ENCODE results near the gene TH. TPM values are rescaled to one million over a fixed set of nuclear protein-coding genes. Genes with fewer than 3 reads are reported as not detected.

Gene TH
- total RNA-seq, 1 experiment from 2014 or later = not detected

- H3K27me3 Mint-ChIP-seq (ENCODE audit: insufficient read depth, unreplicated experiment) = peaks cover 2% of the 10 kb centered on the region
- Histone ChIP-seq H3K36me3 (ENCODE audit: control insufficient read depth, insufficient read depth, low read length) (peaks cover 9% of the 10 kb centered on the region), H3K9me3 (no peaks in the 10 kb centered on the region), H3K4me3 (ENCODE audit: low read depth, low read length) (no peak overlapping the region), H3K4me1 (peaks cover 14% of the 10 kb centered on the region; the same call in 1 of the 2 replicates), H3K27me3 (replicated peaks; ENCODE audit: control insufficient read depth, insufficient read depth, low read length) (no peaks in the 10 kb centered on the region)
- no TSS peak for BruUV-seq (replicated peaks)
- intact Hi-C loops (cut with micrococcal nuclease; ENCODE audit: unreplicated experiment) = no loop called here
- peaks cover 26% of the 10 kb centered on the region for H3K4me1 Mint-ChIP-seq (ENCODE audit: low read depth, unreplicated experiment)
- CTCF ChIA-PET = interaction anchor here (1.4 kb wide), 1 partner anchor 18 kb away, joined by 4 read pairs; no protein-coding TSS in a partner anchor
- no peak overlapping the region for H3K4me3 Mint-ChIP-seq (ENCODE audit: unreplicated experiment)
- H3K36me3 Mint-ChIP-seq (ENCODE audit: insufficient read depth, unreplicated experiment) = peaks cover 98% of the 10 kb centered on the region
- peak; percentile 5 to 45 for DNase-seq
- H3K27ac Mint-ChIP-seq (ENCODE audit: unreplicated experiment) = peak overlapping the region; percentile 71
- H3K9me3 Mint-ChIP-seq (ENCODE audit: unreplicated experiment) = no peaks in the 10 kb centered on the region
- POLR2A ChIA-PET = interaction anchor here (0.5 kb wide), 1 partner anchor 489 kb away, joined by 4 read pairs; no protein-coding TSS in a partner anchor
- TF ChIP-seq, protein P1, sequence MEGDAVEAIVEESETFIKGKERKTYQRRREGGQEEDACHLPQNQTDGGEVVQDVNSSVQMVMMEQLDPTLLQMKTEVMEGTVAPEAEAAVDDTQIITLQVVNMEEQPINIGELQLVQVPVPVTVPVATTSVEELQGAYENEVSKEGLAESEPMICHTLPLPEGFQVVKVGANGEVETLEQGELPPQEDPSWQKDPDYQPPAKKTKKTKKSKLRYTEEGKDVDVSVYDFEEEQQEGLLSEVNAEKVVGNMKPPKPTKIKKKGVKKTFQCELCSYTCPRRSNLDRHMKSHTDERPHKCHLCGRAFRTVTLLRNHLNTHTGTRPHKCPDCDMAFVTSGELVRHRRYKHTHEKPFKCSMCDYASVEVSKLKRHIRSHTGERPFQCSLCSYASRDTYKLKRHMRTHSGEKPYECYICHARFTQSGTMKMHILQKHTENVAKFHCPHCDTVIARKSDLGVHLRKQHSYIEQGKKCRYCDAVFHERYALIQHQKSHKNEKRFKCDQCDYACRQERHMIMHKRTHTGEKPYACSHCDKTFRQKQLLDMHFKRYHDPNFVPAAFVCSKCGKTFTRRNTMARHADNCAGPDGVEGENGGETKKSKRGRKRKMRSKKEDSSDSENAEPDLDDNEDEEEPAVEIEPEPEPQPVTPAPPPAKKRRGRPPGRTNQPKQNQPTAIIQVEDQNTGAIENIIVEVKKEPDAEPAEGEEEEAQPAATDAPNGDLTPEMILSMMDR (IDR thresholded peaks at IDR 0.05; ENCODE audit: insufficient read depth in 1 of 2, low read depth in 1 of 2, low read length in 1 of 2, severe bottlenecking in 1 of 2, unreplicated experiment in 1 of 2) = no peak
These were observed 38.2 kb downstream of the TH start for GRCh38 chr11:2133241-2134021.

DNA sequence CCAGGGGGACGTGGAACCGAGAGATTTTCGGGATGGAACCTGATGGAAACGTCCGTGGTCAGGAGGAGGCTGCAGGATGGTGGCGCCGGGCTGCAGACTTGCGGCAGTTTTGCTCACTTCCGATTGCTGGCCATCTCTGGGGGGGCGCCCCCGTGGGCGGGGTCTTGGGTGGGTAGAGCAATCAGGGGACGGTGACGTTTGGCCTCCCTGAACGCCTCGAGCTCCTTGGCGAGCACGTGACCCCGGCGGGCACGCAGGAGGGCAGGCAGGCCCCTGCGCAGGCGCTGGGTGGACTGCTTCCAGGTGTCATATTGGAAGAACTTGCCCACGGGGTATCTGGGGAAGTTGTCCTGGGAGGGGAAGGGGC lies 38.8 kb downstream of the TH start:
- BruUV-seq (replicated peaks) = no TSS peak
- no peak overlapping the region for H3K4me3 Mint-ChIP-seq (ENCODE audit: unreplicated experiment)
- intact Hi-C loops (cut with micrococcal nuclease; ENCODE audit: unreplicated experiment) = no loop called here
- H3K9me3 Mint-ChIP-seq (ENCODE audit: unreplicated experiment) = no peaks in the 10 kb centered on the region
- no peaks in the 10 kb centered on the region for H3K27me3 Mint-ChIP-seq (ENCODE audit: insufficient read depth, unreplicated experiment)
- POLR2A ChIA-PET = no interaction called here
- CTCF ChIA-PET = interaction anchor here (1.4 kb wide), 1 partner anchor 18 kb away, joined by 4 read pairs; no protein-coding TSS in a partner anchor
- peaks cover 99% of the 10 kb centered on the region for H3K36me3 Mint-ChIP-seq (ENCODE audit: insufficient read depth, unreplicated experiment)
- peak in 1 of 2 experiments; percentile 43 for DNase-seq
- Histone ChIP-seq H3K4me1 (peaks cover 14% of the 10 kb centered on the region; the same call in 1 of the 2 replicates), H3K9me3 (no peaks in the 10 kb centered on the region), H3K4me3 (ENCODE audit: low read depth, low read length) (no peak overlapping the region), H3K27me3 (replicated peaks; ENCODE audit: control insufficient read depth, insufficient read depth, low read length) (no peaks in the 10 kb centered on the region), H3K36me3 (ENCODE audit: control insufficient read depth, insufficient read depth, low read length) (peaks cover 9% of the 10 kb centered on the region)
- peaks cover 26% of the 10 kb centered on the region for H3K4me1 Mint-ChIP-seq (ENCODE audit: low read depth, unreplicated experiment)
- H3K27ac Mint-ChIP-seq (ENCODE audit: unreplicated experiment) = peak overlapping the region; percentile 83
- TF ChIP-seq, protein P1 (IDR thresholded peaks at IDR 0.05; ENCODE audit: insufficient read depth in 1 of 2, low read depth in 1 of 2, low read length in 1 of 2, severe bottlenecking in 1 of 2, unreplicated experiment in 1 of 2) = no peak

GRCh38 chr11:2132246-2132645 lies 39.4 kb downstream of the TH start:
- Histone ChIP-seq H3K36me3 (ENCODE audit: control insufficient read depth, insufficient read depth, low read length) (peaks cover 9% of the 10 kb centered on the region), H3K9me3 (no peaks in the 10 kb centered on the region), H3K4me3 (ENCODE audit: low read depth, low read length) (no peak overlapping the region), H3K4me1 (peaks cover 14% of the 10 kb centered on the region; the same call in 1 of the 2 replicates), H3K27me3 (replicated peaks; ENCODE audit: control insufficient read depth, insufficient read depth, low read length) (no peaks in the 10 kb centered on the region)
- H3K9me3 Mint-ChIP-seq (ENCODE audit: unreplicated experiment) = no peaks in the 10 kb centered on the region
- CTCF ChIA-PET = no interaction called here
- intact Hi-C loops (cut with micrococcal nuclease; ENCODE audit: unreplicated experiment) = no loop called here
- H3K36me3 Mint-ChIP-seq (ENCODE audit: insufficient read depth, unreplicated experiment) = peaks cover 100% of the 10 kb centered on the region
- peaks cover 26% of the 10 kb centered on the region for H3K4me1 Mint-ChIP-seq (ENCODE audit: low read depth, unreplicated experiment)
- POLR2A ChIA-PET = no interaction called here
- peak overlapping the region; percentile 83 for H3K27ac Mint-ChIP-seq (ENCODE audit: unreplicated experiment)
- H3K27me3 Mint-ChIP-seq (ENCODE audit: insufficient read depth, unreplicated experiment) = no peaks in the 10 kb centered on the region
- peak overlapping the region; percentile 27 for H3K4me3 Mint-ChIP-seq (ENCODE audit: unreplicated experiment)
- TF ChIP-seq, protein P1 (IDR thresholded peaks at IDR 0.05; ENCODE audit: insufficient read depth in 1 of 2, low read depth in 1 of 2, low read length in 1 of 2, severe bottlenecking in 1 of 2, unreplicated experiment in 1 of 2) = no peak
- no peak for DNase-seq
- no TSS peak for BruUV-seq (replicated peaks)
